PC-9 (cell line): Measurements from ENCODE around the gene SLC49A4. TPM values are rescaled to one million over a fixed set of nuclear protein-coding genes. Genes with fewer than 3 reads are reported as not detected.

Experiments used
- BruUV-seq: library from RNA; stranded (reverse); fragments of 400-500 nt; replicated peaks from 2 replicates; lab custom pipeline; 2021; lab: Mats Ljungman, UMichigan
- CTCF ChIA-PET: fragments of 300-600 bp; sonication (Branson Sonifier 250); formaldehyde crosslinking; loops from one replicate; lab custom pipeline; 2022; ENCODE audit warnings: antibody characterized with exemption; lab: Charles Lee
- POLR2A ChIA-PET: fragments of 300-600 bp; sonication (Branson Sonifier 250); formaldehyde crosslinking; loops from one replicate; lab custom pipeline; 2022; ENCODE audit warnings: antibody characterized with exemption; ENCODE audit not compliant: unreplicated experiment; lab: Charles Lee
- DNase-seq, 2 experiments: peaks; one replicate each; pipeline versions ENCODE4 v3.0.0 to v3.0.0-alpha.2; 2015 to 2022; ENCODE audit warnings: mixed read lengths in 1 of 2
- H2AFZ ChIP-seq: fragments of 200-600 bp; sonication (generic); 2 replicates; pipeline ENCODE4 v1.8.1; 2017; ENCODE audit warnings: antibody characterized with exemption
- H3F3A ChIP-seq: fragments of 200-600 bp; sonication (generic); 2 replicates; pipeline ENCODE4 v1.8.1; 2017; ENCODE audit warnings: antibody characterized with exemption, mild to moderate bottlenecking, low read depth; ENCODE audit not compliant: insufficient read depth
- H3K27ac ChIP-seq: fragments of 200-600 bp; sonication (generic); 2 replicates; pipeline ENCODE4 v1.6.1; 2016; ENCODE audit warnings: mixed run types
- H3K27me3 ChIP-seq: fragments of 200-600 bp; sonication (generic); 2 replicates; pipeline ENCODE4 v1.6.1; 2016; ENCODE audit warnings: low read depth, mixed run types; ENCODE audit not compliant: insufficient read depth
- H3K36me3 ChIP-seq: fragments of 200-600 bp; sonication (generic); 2 replicates; pipeline ENCODE4 v1.6.1; 2016; ENCODE audit warnings: low read depth, mixed run types
- H3K4me1 ChIP-seq: fragments of 200-600 bp; sonication (generic); replicated peaks from 2 replicates; pipeline ENCODE4 v1.6.1; 2016; ENCODE audit warnings: mixed run types; ENCODE audit not compliant: insufficient read depth
- H3K4me2 ChIP-seq: fragments of 200-600 bp; sonication (generic); 2 replicates; pipeline ENCODE4 v1.6.1; 2017; ENCODE audit warnings: mixed run types
- H3K4me3 ChIP-seq: fragments of 200-600 bp; sonication (generic); 2 replicates; pipeline ENCODE4 v1.6.1; 2016; ENCODE audit warnings: mixed run types
- H3K79me2 ChIP-seq: fragments of 200-600 bp; sonication (generic); 2 replicates; pipeline ENCODE4 v1.6.1; 2017; ENCODE audit warnings: low read depth, mixed run types
- H3K9me2 ChIP-seq: fragments of 200-600 bp; sonication (generic); 2 replicates; pipeline ENCODE4 v1.8.1; 2017; ENCODE audit warnings: mild to moderate bottlenecking; ENCODE audit not compliant: insufficient read depth
- H3K9me3 ChIP-seq: fragments of 200-600 bp; sonication (generic); 2 replicates; pipeline ENCODE4 v1.8.1; 2016; ENCODE audit warnings: low read depth; ENCODE audit not compliant: insufficient read depth
- H4K20me1 ChIP-seq: fragments of 200-600 bp; sonication (generic); 2 replicates; pipeline ENCODE4 v1.8.1; 2017; ENCODE audit not compliant: insufficient read depth
- CTCF ChIP-seq: fragments of 200-600 bp; sonication (generic); conservative IDR thresholded peaks from 2 replicates; pipeline ENCODE4 v1.6.1; 2017; ENCODE audit warnings: mixed run types, antibody characterized with exemption, mild to moderate bottlenecking, moderate library complexity
- EZH2 ChIP-seq: fragments of 200-600 bp; sonication (generic); IDR thresholded peaks from 2 replicates; pipeline ENCODE4 v1.8.0; 2017; ENCODE audit warnings: antibody characterized with exemption, low read depth
- intact Hi-C: fragments of 100-400 bp; cut with micrococcal nuclease; formaldehyde crosslinking; loops from one replicate; pipeline ENCODE4 v1.10.0; 2022; ENCODE audit not compliant: unreplicated experiment
- total RNA-seq: library from RNA; stranded (reverse); gene quantifications from 2 replicates; pipeline ENCODE4 v1.2.3, GENCODE V29; 2021

SLC49A4 gene
- total RNA-seq, 1 experiment from 2014 or later = 24.0 TPM

- POLR2A ChIA-PET = interaction anchor here (0.5 to 0.6 kb wide), 2 partner anchors 140 to 1141 kb away, joined by 3 to 6 read pairs; partner anchors contain the start of gene GOLGB1
- intact Hi-C loops = loop anchor here (5.0 kb wide), 2 partner anchors 98 to 312 kb away; partner anchors contain the start of genes HSPBAP1 and SEC22A
- no TSS peak for BruUV-seq
- Histone ChIP-seq H2AFZ (no peak overlapping the region), H3K27me3 (no peaks in the 10 kb centered on the region), H4K20me1 (no peaks in the 10 kb centered on the region), H3K79me2 (no peaks in the 10 kb centered on the region), H3K4me2 (no peak overlapping the region; the same call in 1 of the 2 replicates), H3K4me3 (no peak overlapping the region), H3K27ac (no peak overlapping the region), H3K4me1 (peaks cover 40% of the 10 kb centered on the region), H3F3A (peaks cover 7% of the 10 kb centered on the region; the same call in 1 of the 2 replicates), H3K9me3 (no peaks in the 10 kb centered on the region), H3K9me2 (no peaks in the 10 kb centered on the region), H3K36me3 (no peaks in the 10 kb centered on the region)
- no peak for DNase-seq
- CTCF ChIA-PET = no interaction called here
- TF ChIP-seq CTCF (no peak), EZH2 (no peak)
Observed at GRCh38 chr3:122890720-122891220, 95.9 kb downstream of the SLC49A4 start.

DNA sequence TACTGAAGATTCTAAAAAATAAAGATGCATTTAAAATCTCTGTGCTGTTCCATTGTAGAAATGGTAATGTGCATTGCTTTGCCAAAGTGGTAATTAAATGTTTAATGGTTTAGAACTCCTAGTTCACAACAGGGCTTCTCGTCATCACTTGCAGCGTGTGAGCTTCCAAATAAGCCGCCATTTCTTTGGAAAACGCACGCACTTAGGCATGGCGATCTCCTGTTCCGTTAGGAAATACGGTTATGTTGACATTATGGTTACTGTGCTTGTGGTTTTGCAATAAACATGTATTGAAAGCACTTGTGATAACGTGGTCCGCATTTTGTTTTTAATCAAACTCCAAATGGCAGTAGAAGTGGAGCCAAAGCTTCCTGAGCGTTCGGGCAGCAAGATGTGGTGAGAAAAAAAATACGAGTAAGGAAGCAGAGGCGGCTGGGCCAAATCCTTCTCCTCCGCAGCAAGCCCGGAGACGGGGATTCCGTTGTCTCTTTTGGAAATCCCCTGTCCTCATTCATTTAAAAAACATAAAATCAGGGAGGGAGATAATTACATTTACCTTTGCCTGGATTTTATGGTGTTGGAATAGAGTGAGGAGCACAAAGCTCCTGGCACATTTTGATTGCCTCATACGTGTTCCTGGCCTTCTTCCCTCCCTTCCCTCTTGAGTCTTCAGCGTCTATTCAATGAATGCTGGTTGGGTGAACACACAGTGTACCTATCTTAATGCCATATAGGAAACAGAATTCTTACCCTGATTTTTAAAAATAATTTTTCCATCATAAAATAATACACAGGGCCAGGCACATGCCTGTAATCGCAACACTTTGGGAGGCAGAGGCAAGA is 97.5 kb downstream of the SLC49A4 start:
- no peaks in the 10 kb centered on the region for H4K20me1 ChIP-seq
- CTCF ChIA-PET = interaction anchor here (0.5 kb wide), 1 partner anchor 1409 kb away, joined by 5 read pairs; no protein-coding TSS in a partner anchor
- TF ChIP-seq EZH2 (no peak), CTCF (no peak)
- intact Hi-C loops = loop anchor here (5.0 kb wide), 2 partner anchors 100 to 310 kb away; partner anchors contain the start of genes HSPBAP1 and SEC22A
- DNase-seq = no peak
- H3K4me3 ChIP-seq = no peak overlapping the region
- no peaks in the 10 kb centered on the region for H3K36me3 ChIP-seq
- no peaks in the 10 kb centered on the region for H3K79me2 ChIP-seq
- H3K27ac ChIP-seq = peak overlapping the region; percentile 75
- peaks cover 7% of the 10 kb centered on the region; the same call in 1 of the 2 replicates for H3F3A ChIP-seq
- no peaks in the 10 kb centered on the region for H3K27me3 ChIP-seq
- H2AFZ ChIP-seq = no peak overlapping the region
- peaks cover 40% of the 10 kb centered on the region for H3K4me1 ChIP-seq
- peak overlapping the region; percentile 61 for H3K4me2 ChIP-seq
- BruUV-seq = no TSS peak
- H3K9me3 ChIP-seq = no peaks in the 10 kb centered on the region
- H3K9me2 ChIP-seq = no peaks in the 10 kb centered on the region
- POLR2A ChIA-PET = interaction anchor here (0.5 to 0.7 kb wide), 3 partner anchors 53 to 328 kb away, joined by 3 to 8 read pairs (median 5); partner anchors contain the start of genes DTX3L and PARP9

- Histone ChIP-seq H2AFZ (no peak overlapping the region), H4K20me1 (no peaks in the 10 kb centered on the region), H3K9me3 (no peaks in the 10 kb centered on the region), H3K9me2 (no peaks in the 10 kb centered on the region), H3K4me3 (peak overlapping the region; percentile 3; the same call in 1 of the 2 replicates), H3F3A (peaks cover 7% of the 10 kb centered on the region; the same call in 1 of the 2 replicates), H3K4me1 (peaks cover 40% of the 10 kb centered on the region), H3K4me2 (peak overlapping the region; percentile 61), H3K27ac (peak overlapping the region; percentile 75), H3K36me3 (no peaks in the 10 kb centered on the region), H3K79me2 (no peaks in the 10 kb centered on the region), H3K27me3 (no peaks in the 10 kb centered on the region)
- intact Hi-C loops = loop anchor here (5.0 kb wide), 2 partner anchors 101 to 309 kb away; partner anchors contain the start of genes HSPBAP1 and SEC22A
- CTCF ChIA-PET = interaction anchor here (1.2 kb wide), 1 partner anchor 49 kb away, joined by 3 read pairs; no protein-coding TSS in a partner anchor
- TF ChIP-seq EZH2 = no peak
- no peak for TF ChIP-seq CTCF
- POLR2A ChIA-PET = interaction anchor here (0.5 to 0.7 kb wide), 3 partner anchors 54 to 329 kb away, joined by 3 to 8 read pairs (median 5); partner anchors contain the start of genes DTX3L and PARP9
- no TSS peak for BruUV-seq
- DNase-seq = peak; percentile 46 to 90
Observed at GRCh38 chr3:122893282-122893681, 98.4 kb downstream of the SLC49A4 start.
